GM19468 (cell line): ENCODE data around the gene TMEM63A.
"Not testable (repeated sequence)": the region's sequence is repeated elsewhere in the genome, so short reads cannot be mapped to it uniquely, and the experiment has no call there.

Experiments
- ATAC-seq: cut with Tn5 transposase; IDR thresholded peaks from one replicate; pipeline ENCODE4 v1.9.1; 2021; ENCODE audit warnings: mild to moderate bottlenecking, moderate library complexity, moderate number of reproducible peaks; ENCODE audit not compliant: unreplicated experiment; ENCODE audit errors: extremely low read depth

Gene TMEM63A

DNA sequence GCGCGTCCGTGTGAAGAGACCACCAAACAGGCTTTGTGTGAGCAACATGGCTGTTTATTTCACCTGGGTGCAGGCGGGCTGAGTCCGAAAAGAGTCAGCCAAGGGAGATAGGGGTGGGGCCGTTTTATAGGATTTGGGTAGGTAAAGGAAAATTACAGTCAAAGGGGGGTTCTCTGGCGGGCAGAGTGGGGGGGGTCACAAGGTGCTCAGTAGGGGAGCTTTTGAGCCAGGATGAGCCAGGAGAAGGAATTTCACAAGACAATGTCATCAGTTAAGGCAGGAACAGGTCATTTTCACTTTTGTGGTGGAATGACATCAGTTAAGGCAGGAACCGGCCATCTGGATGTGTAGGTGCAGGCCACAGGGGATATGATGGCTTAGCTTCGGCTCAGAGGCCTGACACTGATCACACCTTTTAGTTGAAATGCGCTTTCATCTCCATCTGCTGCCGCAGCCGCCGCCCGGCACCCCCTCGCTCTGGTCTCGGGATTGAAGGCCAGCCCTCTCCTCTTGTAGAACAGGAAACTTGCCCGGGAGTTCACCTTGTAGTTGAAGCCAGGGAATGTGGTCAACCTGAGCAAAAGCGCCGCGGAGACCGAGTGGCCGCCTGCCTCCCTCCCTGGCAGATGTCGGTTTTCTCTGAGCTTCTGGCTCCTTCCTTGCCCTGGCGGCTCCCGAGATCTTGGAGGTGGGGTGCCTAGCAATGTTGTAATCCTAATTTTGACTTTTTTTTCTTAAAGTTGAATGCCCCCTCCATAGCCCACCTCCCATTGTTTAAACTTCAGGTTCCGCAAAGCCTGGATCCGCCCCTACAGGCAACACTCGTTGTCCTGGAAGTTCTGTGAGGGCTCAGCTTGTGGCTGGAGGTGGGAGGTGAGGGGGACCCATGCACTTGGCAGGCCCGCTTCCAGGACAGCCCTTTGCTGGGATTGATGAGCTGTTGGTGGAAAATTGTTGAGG is 71.3 kb downstream of the TMEM63A start:
- not testable (repeated sequence) for ATAC-seq

GRCh38 chr1:225809842-225810578 is 72.2 kb downstream of the TMEM63A start, which contains the start of gene EPHX1:
Gene EPHX1 (plus strand): TSS chr1:225810124. CDS start chr1:225828730, 18,606 bp downstream.
- peak; percentile 93 for ATAC-seq

DNA sequence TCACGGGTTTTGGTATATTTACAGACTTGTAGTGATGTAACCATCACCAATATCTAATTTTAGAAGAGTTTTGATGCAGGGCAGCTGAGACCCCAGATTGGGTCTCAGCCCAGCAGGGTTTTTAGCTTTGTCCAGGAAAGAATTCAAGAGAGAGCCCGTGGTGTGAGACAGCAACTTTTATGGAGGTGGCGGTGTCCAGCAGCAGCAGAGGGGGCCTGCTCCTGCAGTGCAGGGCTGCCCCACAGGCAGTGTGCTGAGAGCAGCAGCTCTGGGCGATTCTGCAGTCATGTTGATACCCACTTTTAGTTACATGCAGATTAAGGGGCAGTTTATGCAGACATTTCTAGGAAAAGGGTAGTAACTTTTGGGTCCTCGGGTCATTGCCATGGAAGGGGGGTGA is 74.0 kb downstream of the TMEM63A start:
- no peak for ATAC-seq

DNA sequence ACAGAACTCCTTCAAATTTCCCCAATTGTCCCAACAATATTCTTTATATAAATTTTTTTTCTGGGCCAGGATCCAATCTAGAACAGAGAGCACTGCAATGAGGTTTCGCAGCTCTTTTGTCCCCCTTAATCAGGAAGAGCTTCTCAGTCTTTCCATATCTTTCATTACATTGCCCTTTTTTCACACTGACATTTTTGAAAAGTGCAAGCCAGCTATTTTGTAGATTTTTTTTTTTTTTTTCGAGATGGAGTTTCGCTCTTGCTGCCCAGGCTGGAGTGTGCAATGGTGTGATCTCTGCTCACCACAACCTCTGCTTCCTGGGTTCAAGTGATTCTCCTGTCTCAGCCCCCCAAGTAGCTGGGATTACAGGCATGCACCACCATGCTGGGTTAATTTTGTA is 75.4 kb downstream of the TMEM63A start:
- not testable (repeated sequence) for ATAC-seq

DNA sequence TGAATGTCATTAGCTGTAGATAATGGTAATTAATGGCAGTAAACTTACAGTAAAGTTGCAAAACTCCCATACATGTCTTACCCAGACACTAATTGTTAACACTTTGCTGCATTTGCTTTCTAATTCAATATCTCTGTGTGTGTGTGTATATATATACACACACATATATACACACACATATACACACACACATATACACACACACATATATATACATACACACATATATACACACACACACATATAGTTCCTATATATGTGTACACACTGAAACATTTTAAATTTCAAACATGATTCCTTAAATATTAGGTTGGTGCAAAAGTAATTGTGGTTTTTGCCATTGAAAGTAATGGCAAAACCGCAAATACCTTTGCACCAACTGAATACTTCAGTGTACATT is 75.9 kb downstream of the TMEM63A start:
- no peak for ATAC-seq

GRCh38 chr1:225801146-225801545 is 81.0 kb downstream of the TMEM63A start:
- not testable (repeated sequence) for ATAC-seq

DNA sequence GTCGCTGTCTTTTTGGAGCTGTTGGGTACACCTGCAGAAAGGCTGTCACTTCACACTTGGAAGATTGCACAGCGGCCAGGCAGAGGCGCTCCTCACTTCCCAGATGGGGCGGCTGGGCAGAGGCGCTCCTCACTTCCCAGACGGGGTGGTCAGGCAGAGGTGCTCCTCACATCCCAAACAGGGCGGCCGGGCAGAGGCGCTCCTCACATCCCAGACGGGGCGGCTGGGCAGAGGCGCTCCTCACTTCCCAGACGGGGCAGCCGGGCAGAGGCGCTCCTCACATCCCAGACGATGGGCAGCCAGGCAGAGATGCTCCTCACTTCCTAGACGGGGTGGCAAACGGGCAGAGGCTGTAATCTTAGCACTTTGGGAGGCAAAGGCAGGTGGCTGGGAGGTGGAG is 86.1 kb downstream of the TMEM63A start:
- not testable (repeated sequence) for ATAC-seq
